Spleen (tissue), 11 donors: ENCODE results near the gene KCND2. TPM values are rescaled to one million over a fixed set of nuclear protein-coding genes. Genes with fewer than 3 reads are reported as not detected.

ENCODE experiments used
- DNase-seq: peaks from one replicate; pipeline ENCODE4 v3.0.0-alpha.2; 2020
- H3K27ac ChIP-seq, 8 donors: fragments of 200-600 bp; sonication (generic) in 7 of 8; 1 replicate in 4 of 8; 2 replicates in 4 of 8; pipeline versions ENCODE4 v1.5.0 to v1.8.0; 2016 to 2021; ENCODE audit warnings: inconsistent platforms in 4 of 8, mild to moderate bottlenecking in 4 of 8, moderate library complexity in 1 of 8
- H3K27me3 ChIP-seq, 7 donors: fragments of 200-600 bp; sonication (generic) in 6 of 7; replicated peaks in 1 of 7; 1 replicate in 4 of 7; 2 replicates in 3 of 7; pipeline versions ENCODE4 v1.5.0 to v1.8.0; 2016 to 2021; ENCODE audit warnings: inconsistent platforms in 3 of 7, mild to moderate bottlenecking in 1 of 7
- H3K36me3 ChIP-seq, 6 donors: fragments of 200-600 bp; sonication (generic) in 5 of 6; 1 replicate in 4 of 6; 2 replicates in 2 of 6; pipeline versions ENCODE4 v1.5.0 to v1.8.0; 2016 to 2021; ENCODE audit warnings: inconsistent platforms in 2 of 6
- H3K4me1 ChIP-seq, 6 donors: fragments of 200-600 bp; sonication (generic) in 5 of 6; 1 replicate in 3 of 6; 2 replicates in 3 of 6; pipeline versions ENCODE4 v1.5.0 to v1.8.0; 2016 to 2021; ENCODE audit warnings: inconsistent platforms in 3 of 6
- H3K4me3 ChIP-seq, 8 donors: fragments of 200-600 bp; sonication (generic) in 7 of 8; 1 replicate in 4 of 8; 2 replicates in 4 of 8; pipeline versions ENCODE4 v1.5.0 to v1.8.0; 2016 to 2021; ENCODE audit warnings: inconsistent platforms in 4 of 8, mild to moderate bottlenecking in 4 of 8, moderate library complexity in 2 of 8
- H3K9me3 ChIP-seq, 8 donors: fragments of 200-600 bp; sonication (generic) in 7 of 8; 1 replicate in 4 of 8; 2 replicates in 4 of 8; pipeline versions ENCODE4 v1.5.0 to v1.8.0; 2016 to 2021; ENCODE audit warnings: inconsistent platforms in 4 of 8
- CTCF ChIP-seq, 11 experiments: fragments of 200-600 bp in 7 of 11; fragments of 450-650 bp in 4 of 11; sonication (generic) in 4 of 11; IDR thresholded peaks in 8 of 11; conservative IDR thresholded peaks in 3 of 11; 1 replicate in 7 of 11; 2 replicates in 4 of 11; pipeline versions ENCODE4 v1.4.0 to v1.8.0; 2016 to 2021; ENCODE audit warnings: antibody characterized with exemption in 11 of 11, inconsistent platforms in 4 of 11, mild to moderate bottlenecking in 1 of 11
- POLR2A ChIP-seq, 3 donors: fragments of 450-650 bp; IDR thresholded peaks; one replicate each; pipeline ENCODE4 v1.5.1; 2017; ENCODE audit warnings: antibody characterized with exemption in 3 of 3, mild to moderate bottlenecking in 1 of 3
- POLR2AphosphoS5 ChIP-seq, 3 donors: sonication (generic); formaldehyde crosslinking; IDR thresholded peaks; one replicate each; pipeline ENCODE4 v1.5.1; 2017; ENCODE audit warnings: antibody characterized with exemption in 3 of 3
- WGBS, 5 donors: extraction: QIAGEN DNeasy Blood & Tissue Kit in 3 of 5; methylation state at CpG; one replicate each; pipeline versions ENCODE4 v1.1.5 to v1.1.7; 2013 to 2018; 5-methylcytosine and 5-hydroxymethylcytosine counted together
- intact Hi-C: fragments of 100-400 bp; cut with DNase I; formaldehyde crosslinking; loops from one replicate; pipeline ENCODE4 v1.15.0; 2023; ENCODE audit warnings: low total_unique reads
- polyA plus RNA-seq, 3 donors: library from polyadenylated mRNA; stranded (reverse); fragments of 200-250 nt; gene quantifications; one replicate each; pipeline ENCODE4 v1.2.1, GENCODE V29; 2013
- total RNA-seq, 7 donors: library from RNA; depleted of rRNA in 3 of 7; stranded (reverse); fragments of >200 nt in 3 of 7; fragmentation: NEBNext Ultra II Directional in 4 of 7; extraction: Animal tissue kit (Norgen Biotek cat#: 25700) in 4 of 7; gene quantifications; one replicate each; pipeline versions ENCODE4 v1.1.0 to v1.2.1, GENCODE V29; 2016 to 2021
- donor health status: healthy with polysubstance abuse.
- donor health status: DM: no; HTN: no; CAD: no; lungs with moderate emphysema.
- donor health status: DM: no; HTN: no; CAD: no.
- donor health status: Bipolar disorder and iron deficiency.
- donor health status: healthy.
- donor health status: DM: no; HTN: no; CAD: no.
- donor health status: DM: yes; HTN: yes; CAD: no.

The KCND2 gene
- total and polyA plus RNA-seq, 10 donors: 0.02 to 0.80 (median 0.26) TPM; not detected in 1

- TF ChIP-seq POLR2A (IDR thresholded peaks at IDR 0.05) (no peak), POLR2AphosphoS5 (IDR thresholded peaks at IDR 0.05) (no peak), CTCF (IDR thresholded peaks at IDR 0.05 in 8 of 11, conservative IDR thresholded peaks at IDR 0.05 in 3 of 11) (no peak)
- Histone ChIP-seq H3K4me3 (no peak overlapping the region), H3K27me3 (no peaks in the 10 kb centered on the region), H3K9me3 (no peaks in the 10 kb centered on the region), H3K27ac (no peak overlapping the region), H3K4me1 (no peaks in the 10 kb centered on the region), H3K36me3 (no peaks in the 10 kb centered on the region)
- no peak for DNase-seq
- intact Hi-C loops: no loop called here
Observed at GRCh38 chr7:120303105-120303504, 30.1 kb downstream of the KCND2 start.

GRCh38 chr7:120304674-120305073, 31.7 kb downstream of the KCND2 start:
- TF ChIP-seq POLR2AphosphoS5 (IDR thresholded peaks at IDR 0.05) (no peak), POLR2A (IDR thresholded peaks at IDR 0.05) (no peak), CTCF (IDR thresholded peaks at IDR 0.05 in 8 of 11, conservative IDR thresholded peaks at IDR 0.05 in 3 of 11) (no peak)
- DNase-seq: no peak
- H3K27me3 ChIP-seq: no peaks in the 10 kb centered on the region
- H3K4me1 ChIP-seq: no peaks in the 10 kb centered on the region
- no peaks in the 10 kb centered on the region for H3K9me3 ChIP-seq
- WGBS, 5 donors: 78 to 93% (median 83%) methylated on average over 6 of the region's 6 CpGs
- no peaks in the 10 kb centered on the region for H3K36me3 ChIP-seq
- no peak overlapping the region for H3K4me3 ChIP-seq
- H3K27ac ChIP-seq: no peak overlapping the region
- intact Hi-C loops: no loop called here

- intact Hi-C loops: no loop called here
- WGBS, 5 donors: 72 to 81% (median 76%) methylated on average over 4 of the region's 4 CpGs
- H3K9me3 ChIP-seq: no peaks in the 10 kb centered on the region
- H3K4me1 ChIP-seq: no peaks in the 10 kb centered on the region
- H3K4me3 ChIP-seq: no peak overlapping the region
- no peaks in the 10 kb centered on the region for H3K36me3 ChIP-seq
- no peak for DNase-seq
- H3K27ac ChIP-seq: no peak overlapping the region
- TF ChIP-seq POLR2A (IDR thresholded peaks at IDR 0.05): no peak
- no peak for TF ChIP-seq CTCF (IDR thresholded peaks at IDR 0.05 in 8 of 11, conservative IDR thresholded peaks at IDR 0.05 in 3 of 11)
- TF ChIP-seq POLR2AphosphoS5 (IDR thresholded peaks at IDR 0.05): no peak
- no peaks in the 10 kb centered on the region for H3K27me3 ChIP-seq
Observed at GRCh38 chr7:120307991-120308545, 35.1 kb downstream of the KCND2 start.

GRCh38 chr7:120311028-120311788, 38.2 kb downstream of the KCND2 start:
- H3K4me1 ChIP-seq: no peaks in the 10 kb centered on the region
- 50 to 67% (median 59%) methylated on average over 2 of the region's 2 CpGs for WGBS, 5 donors
- no peaks in the 10 kb centered on the region for H3K27me3 ChIP-seq
- intact Hi-C loops: no loop called here
- no peak for TF ChIP-seq CTCF (IDR thresholded peaks at IDR 0.05 in 8 of 11, conservative IDR thresholded peaks at IDR 0.05 in 3 of 11)
- TF ChIP-seq POLR2AphosphoS5 (IDR thresholded peaks at IDR 0.05): no peak
- no peak for TF ChIP-seq POLR2A (IDR thresholded peaks at IDR 0.05)
- no peak overlapping the region for H3K4me3 ChIP-seq
- H3K36me3 ChIP-seq: no peaks in the 10 kb centered on the region
- DNase-seq: no peak
- H3K27ac ChIP-seq: no peak overlapping the region
- H3K9me3 ChIP-seq: no peaks in the 10 kb centered on the region
